Smooth muscle cell (in vitro differentiated cells): ENCODE measurements around the gene ANKRD53. TPM values are rescaled to one million over a fixed set of nuclear protein-coding genes. Genes with fewer than 3 reads are reported as not detected.

Source experiments
- DNase-seq: peaks from one replicate; lab custom pipeline; 2025; ENCODE audit not compliant: unreplicated experiment; lab: John Stamatoyannopoulos, UW
- H2AFZ ChIP-seq: fragments of 200-600 bp; sonication (generic); 2 replicates; pipeline ENCODE4 v1.6.0; 2016; ENCODE audit warnings: antibody characterized with exemption, low read depth, mild to moderate bottlenecking
- H3F3A ChIP-seq: fragments of 200-600 bp; sonication (generic); 2 replicates; pipeline ENCODE4 v1.6.0; 2017; ENCODE audit warnings: antibody characterized with exemption, low read depth
- H3K27ac ChIP-seq: fragments of 200-600 bp; sonication (generic); 2 replicates; pipeline ENCODE4 v1.5.1; 2016; ENCODE audit warnings: low read depth, mild to moderate bottlenecking
- H3K27me3 ChIP-seq: fragments of 200-600 bp; sonication (generic); 2 replicates; pipeline ENCODE4 v1.6.1; 2016; ENCODE audit warnings: low read depth, mild to moderate bottlenecking
- H3K36me3 ChIP-seq: fragments of 200-600 bp; sonication (generic); 2 replicates; pipeline ENCODE4 v1.5.1; 2016; ENCODE audit warnings: low read depth
- H3K4me1 ChIP-seq: fragments of 200-600 bp; sonication (generic); 2 replicates; pipeline ENCODE4 v1.5.1; 2016; ENCODE audit warnings: low read depth
- H3K4me2 ChIP-seq: fragments of 200-600 bp; sonication (generic); 2 replicates; pipeline ENCODE4 v1.6.0; 2016; ENCODE audit warnings: mild to moderate bottlenecking
- H3K4me3 ChIP-seq: fragments of 200-600 bp; sonication (generic); 2 replicates; pipeline ENCODE4 v1.5.1; 2016; ENCODE audit warnings: mild to moderate bottlenecking
- H3K79me2 ChIP-seq: fragments of 200-600 bp; sonication (generic); 2 replicates; pipeline ENCODE4 v1.6.0; 2016; ENCODE audit warnings: low read depth, mild to moderate bottlenecking
- H3K9ac ChIP-seq: fragments of 200-600 bp; sonication (generic); 2 replicates; pipeline ENCODE4 v1.6.0; 2016; ENCODE audit warnings: low read depth
- H3K9me3 ChIP-seq: fragments of 200-600 bp; sonication (generic); replicated peaks from 2 replicates; pipeline ENCODE4 v1.5.1; 2016; ENCODE audit warnings: low read depth
- H4K20me1 ChIP-seq: fragments of 200-600 bp; sonication (generic); 2 replicates; pipeline ENCODE4 v1.6.0; 2016; ENCODE audit warnings: low read depth
- WGBS: methylation state at CpG from one replicate; pipeline ENCODE4 v1.1.7; 2016; ENCODE audit warnings: low lambda C conversion rate; 5-methylcytosine and 5-hydroxymethylcytosine counted together
- polyA plus RNA-seq: library from polyadenylated mRNA; unstranded; fragments of >200 nt; fragmentation: Nextera tagmentation; extraction: Ambion mirVana; gene quantifications from 2 replicates; pipeline ENCODE4 v1.2.1, GENCODE V29; 2016
- total RNA-seq: library from RNA; depleted of rRNA; stranded (reverse); fragments of >200 nt; gene quantifications from 2 replicates; pipeline ENCODE4 v1.2.3, GENCODE V29; 2014
- TF ChIP-seq, protein P1 (sequence below): fragments of 200-600 bp; sonication (generic); IDR thresholded peaks from 2 replicates; pipeline ENCODE4 v1.5.1; 2017; ENCODE audit warnings: borderline replicate concordance, mild to moderate bottlenecking, antibody characterized with exemption; ENCODE audit not compliant: insufficient read depth, poor library complexity, severe bottlenecking

ANKRD53 gene
- total and polyA plus RNA-seq, 2 experiments from 2014 or later = 1.3 to 1.9 TPM

DNA sequence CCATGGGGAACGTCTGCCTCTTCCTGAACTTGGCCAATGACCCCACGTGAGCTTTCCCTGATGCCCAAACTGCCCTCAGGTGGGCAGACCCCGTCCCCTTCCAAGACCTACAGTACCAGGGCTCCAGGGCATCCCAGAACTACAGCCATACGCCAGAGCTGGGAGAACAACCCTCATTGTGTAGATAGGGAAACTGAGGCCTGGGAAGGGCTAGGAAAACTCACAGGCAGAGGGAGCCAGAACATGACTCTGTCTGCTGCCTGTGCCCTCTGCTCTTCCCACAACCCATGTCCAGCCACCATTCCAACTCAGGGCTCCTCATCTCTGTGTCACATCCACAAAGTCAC is 16.8 kb upstream of the ANKRD53 start:
- H3K4me1 ChIP-seq = no peaks in the 10 kb centered on the region
- DNase-seq = no peak
- no peak overlapping the region for H3K4me3 ChIP-seq
- H3K9me3 ChIP-seq = no peaks in the 10 kb centered on the region
- H3K4me2 ChIP-seq = no peak overlapping the region
- H3K27me3 ChIP-seq = peaks cover 64% of the 10 kb centered on the region
- 82% methylated on average over 4 of the region's 4 CpGs for WGBS
- H3F3A ChIP-seq = no peaks in the 10 kb centered on the region
- no peak overlapping the region for H2AFZ ChIP-seq
- no peaks in the 10 kb centered on the region for H4K20me1 ChIP-seq
- TF ChIP-seq, protein P1, sequence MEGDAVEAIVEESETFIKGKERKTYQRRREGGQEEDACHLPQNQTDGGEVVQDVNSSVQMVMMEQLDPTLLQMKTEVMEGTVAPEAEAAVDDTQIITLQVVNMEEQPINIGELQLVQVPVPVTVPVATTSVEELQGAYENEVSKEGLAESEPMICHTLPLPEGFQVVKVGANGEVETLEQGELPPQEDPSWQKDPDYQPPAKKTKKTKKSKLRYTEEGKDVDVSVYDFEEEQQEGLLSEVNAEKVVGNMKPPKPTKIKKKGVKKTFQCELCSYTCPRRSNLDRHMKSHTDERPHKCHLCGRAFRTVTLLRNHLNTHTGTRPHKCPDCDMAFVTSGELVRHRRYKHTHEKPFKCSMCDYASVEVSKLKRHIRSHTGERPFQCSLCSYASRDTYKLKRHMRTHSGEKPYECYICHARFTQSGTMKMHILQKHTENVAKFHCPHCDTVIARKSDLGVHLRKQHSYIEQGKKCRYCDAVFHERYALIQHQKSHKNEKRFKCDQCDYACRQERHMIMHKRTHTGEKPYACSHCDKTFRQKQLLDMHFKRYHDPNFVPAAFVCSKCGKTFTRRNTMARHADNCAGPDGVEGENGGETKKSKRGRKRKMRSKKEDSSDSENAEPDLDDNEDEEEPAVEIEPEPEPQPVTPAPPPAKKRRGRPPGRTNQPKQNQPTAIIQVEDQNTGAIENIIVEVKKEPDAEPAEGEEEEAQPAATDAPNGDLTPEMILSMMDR = no peak
- H3K27ac ChIP-seq = no peak overlapping the region
- no peaks in the 10 kb centered on the region for H3K36me3 ChIP-seq
- no peak overlapping the region for H3K9ac ChIP-seq
- no peaks in the 10 kb centered on the region for H3K79me2 ChIP-seq

DNA sequence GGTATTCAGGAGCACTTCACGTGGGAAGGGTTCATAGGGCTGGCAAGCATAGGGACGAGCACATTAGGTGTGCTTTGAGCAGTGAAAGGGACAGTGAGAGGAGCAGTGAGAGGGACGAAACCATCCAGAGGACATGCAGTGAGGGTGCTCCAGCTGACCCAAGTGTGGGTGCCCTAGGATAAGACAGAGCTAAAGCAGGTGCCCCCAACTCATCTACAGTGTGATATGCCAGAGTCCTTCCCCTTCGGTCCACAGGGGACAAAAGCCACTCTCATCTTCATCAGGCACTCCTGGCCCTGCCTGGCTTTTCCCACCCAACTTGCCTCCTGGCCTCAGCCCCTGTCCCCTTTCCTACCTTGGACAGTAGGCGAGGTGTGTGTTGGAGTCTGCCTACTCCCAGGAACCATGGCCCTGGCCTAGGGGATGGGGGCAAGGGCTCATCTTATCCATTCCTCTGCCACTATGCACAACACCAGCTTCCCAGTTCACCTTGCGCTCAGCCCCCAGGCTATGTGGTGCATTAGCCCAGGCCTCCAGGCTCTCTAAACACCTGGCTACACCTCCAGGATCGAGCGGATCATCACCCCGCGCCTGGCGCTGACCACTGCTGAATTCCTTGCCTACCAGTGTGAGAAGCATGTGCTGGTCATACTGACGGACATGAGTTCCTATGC is 16.1 kb upstream of the ANKRD53 start:
- Histone ChIP-seq H3K9me3 (no peaks in the 10 kb centered on the region), H3F3A (no peaks in the 10 kb centered on the region), H3K79me2 (no peaks in the 10 kb centered on the region), H3K27me3 (peaks cover 64% of the 10 kb centered on the region), H3K27ac (no peak overlapping the region), H3K4me1 (no peaks in the 10 kb centered on the region), H4K20me1 (no peaks in the 10 kb centered on the region), H3K9ac (no peak overlapping the region), H3K4me2 (no peak overlapping the region), H2AFZ (no peak overlapping the region), H3K36me3 (no peaks in the 10 kb centered on the region), H3K4me3 (no peak overlapping the region)
- 78% methylated on average over 12 of the region's 12 CpGs for WGBS
- DNase-seq = no peak
- TF ChIP-seq, protein P1 = no peak

DNA sequence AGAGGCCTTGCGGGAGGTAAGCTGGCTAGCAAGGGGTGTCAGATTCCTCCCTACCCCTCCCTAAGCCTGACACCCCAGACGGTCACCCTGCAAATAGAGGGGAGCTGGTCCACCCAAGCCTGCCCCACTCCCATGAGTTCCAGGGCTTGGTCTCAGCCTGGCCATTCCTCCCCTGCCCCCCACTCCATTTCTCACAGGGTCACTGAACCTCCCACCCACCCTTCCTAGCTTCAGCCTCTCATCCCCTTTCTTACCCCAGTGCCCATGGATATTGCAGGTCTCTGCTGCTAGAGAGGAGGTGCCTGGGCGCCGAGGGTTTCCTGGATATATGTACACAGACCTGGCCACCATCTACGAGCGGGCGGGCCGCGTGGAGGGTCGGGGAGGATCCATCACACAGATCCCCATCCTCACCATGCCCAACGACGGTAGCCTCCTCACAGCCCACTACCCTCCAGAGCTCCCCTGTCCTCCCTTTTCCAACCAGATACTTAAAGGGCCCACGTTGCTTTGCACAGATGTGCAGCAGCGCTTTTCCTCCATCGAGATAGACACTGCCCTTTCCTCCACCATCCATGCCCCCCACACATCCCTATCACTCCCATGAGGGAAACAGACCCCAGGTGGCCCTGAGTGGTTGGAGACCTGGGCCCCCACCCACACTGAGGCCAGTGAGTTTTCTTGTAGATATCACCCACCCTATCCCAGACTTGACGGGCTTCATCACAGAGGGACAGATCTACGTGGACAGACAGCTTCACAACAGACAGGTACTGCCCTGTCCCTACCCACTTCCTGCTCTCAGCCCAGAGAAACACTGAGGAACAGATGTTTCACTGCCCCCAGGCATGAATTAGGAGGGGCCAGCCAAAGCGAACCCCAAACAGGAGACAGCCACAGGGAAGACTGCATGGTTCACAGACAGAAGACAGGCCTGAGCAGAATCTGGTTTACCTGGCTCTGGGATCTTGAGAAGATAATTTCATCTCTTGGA is 15.2 kb upstream of the ANKRD53 start:
- 84% methylated on average over 18 of the region's 18 CpGs for WGBS
- Histone ChIP-seq H3K9ac (no peak overlapping the region), H3F3A (no peaks in the 10 kb centered on the region), H4K20me1 (no peaks in the 10 kb centered on the region), H2AFZ (no peak overlapping the region), H3K36me3 (no peaks in the 10 kb centered on the region), H3K4me1 (no peaks in the 10 kb centered on the region), H3K27me3 (peaks cover 66% of the 10 kb centered on the region), H3K4me3 (no peak overlapping the region), H3K9me3 (no peaks in the 10 kb centered on the region), H3K27ac (no peak overlapping the region), H3K4me2 (no peak overlapping the region), H3K79me2 (no peaks in the 10 kb centered on the region)
- TF ChIP-seq, protein P1 = no peak
- DNase-seq = no peak
